C4-2B (cell line): Measurements from ENCODE around the gene ARHGAP22.

Experiments used
- CTCF ChIP-seq: fragments of 450-650 bp; conservative IDR thresholded peaks from 2 replicates; pipeline ENCODE4 v1.5.1; 2017; ENCODE audit warnings: mild to moderate bottlenecking
- ZFX ChIP-seq: fragments of 450-650 bp; IDR thresholded peaks from 2 replicates; pipeline ENCODE4 v1.6.1; 2017

- TF ChIP-seq CTCF (no peak), ZFX (no peak)
These were observed 162.1 kb downstream of the ARHGAP22 start for GRCh38 chr10:48442809-48443177.
